Measurements from ENCODE around the gene SHOX.

The SHOX gene

DNA sequence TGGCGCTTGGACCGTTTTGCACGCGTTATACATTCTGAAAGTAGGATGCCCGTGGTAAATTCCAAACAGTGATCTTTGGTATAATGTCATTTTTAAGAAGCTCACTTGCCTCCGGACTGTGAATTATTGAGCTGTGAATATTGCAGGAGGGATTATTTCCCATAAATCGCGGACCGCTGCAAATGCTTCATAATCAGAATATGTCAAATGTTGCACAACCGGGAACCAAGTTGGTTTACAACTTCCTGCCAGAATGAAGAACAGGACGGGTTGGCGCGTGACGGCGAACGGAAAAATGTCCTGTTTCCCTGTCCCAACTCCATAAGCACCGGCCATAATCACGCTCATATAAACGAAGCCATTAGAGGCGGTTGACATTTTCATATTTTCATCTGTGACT lies 67.6 kb downstream of the SHOX start:
- no peaks in the 10 kb centered on the region for H3K4me1 Mint-ChIP-seq
- H3K36me3 Mint-ChIP-seq: no peaks in the 10 kb centered on the region
- no peak overlapping the region for H3K27ac Mint-ChIP-seq
- ATAC-seq: no peak
- H3K9me3 Mint-ChIP-seq: peaks cover 9% of the 10 kb centered on the region
- no peak for DNase-seq (ENCODE audit: low spot score in 2 of 2)
- no peak overlapping the region for H3K4me3 Mint-ChIP-seq

DNA sequence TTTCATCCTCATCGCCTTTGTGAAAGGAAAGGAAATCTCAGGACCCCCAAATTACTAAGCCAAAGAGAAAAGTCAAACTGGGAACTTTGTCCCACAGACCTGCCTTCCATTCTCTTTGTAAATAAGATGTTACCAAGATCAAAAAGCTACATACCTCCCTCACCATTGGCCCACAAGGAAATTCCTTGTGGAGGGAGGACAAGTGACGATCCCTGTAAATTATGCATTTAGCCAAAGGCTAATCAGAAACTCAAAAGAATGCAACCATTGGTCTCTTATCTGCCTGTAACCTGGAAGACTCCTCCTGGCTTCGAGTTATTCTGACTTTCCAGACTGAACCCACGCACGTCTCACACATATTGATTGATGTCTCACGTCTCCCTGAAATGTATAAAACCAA lies 70.3 kb downstream of the SHOX start:
- Mint-ChIP-seq H3K4me1 (no peaks in the 10 kb centered on the region), H3K4me3 (no peak overlapping the region), H3K27ac (no peak overlapping the region), H3K9me3 (peaks cover 13% of the 10 kb centered on the region), H3K36me3 (no peaks in the 10 kb centered on the region)
- ATAC-seq: no peak
- DNase-seq (ENCODE audit: low spot score in 2 of 2): no peak

DNA sequence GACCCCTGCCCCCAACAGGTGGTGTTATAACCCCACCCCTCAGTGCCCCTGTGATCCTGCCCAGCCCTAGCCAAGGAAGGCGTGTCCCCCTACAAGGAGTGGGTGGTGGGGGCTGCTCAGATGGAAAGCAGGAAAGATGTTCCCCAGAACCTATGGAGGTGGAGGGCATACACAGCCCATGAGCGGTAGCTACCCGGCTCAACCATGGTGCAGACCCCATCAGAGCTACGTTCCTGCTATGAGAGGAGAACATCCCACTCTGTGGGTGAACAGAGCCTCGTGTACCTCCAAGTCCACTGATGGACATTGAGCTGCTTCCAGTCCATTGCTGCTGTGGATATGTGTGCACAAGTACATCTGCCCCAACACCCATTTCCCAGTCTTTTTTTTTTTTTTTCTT lies 71.1 kb downstream of the SHOX start:
- Mint-ChIP-seq H3K4me3 (no peak overlapping the region), H3K4me1 (no peaks in the 10 kb centered on the region), H3K27ac (no peak overlapping the region), H3K36me3 (no peaks in the 10 kb centered on the region), H3K9me3 (peaks cover 13% of the 10 kb centered on the region)
- ATAC-seq (no peak), DNase-seq (ENCODE audit: low spot score in 2 of 2) (no peak)

DNA sequence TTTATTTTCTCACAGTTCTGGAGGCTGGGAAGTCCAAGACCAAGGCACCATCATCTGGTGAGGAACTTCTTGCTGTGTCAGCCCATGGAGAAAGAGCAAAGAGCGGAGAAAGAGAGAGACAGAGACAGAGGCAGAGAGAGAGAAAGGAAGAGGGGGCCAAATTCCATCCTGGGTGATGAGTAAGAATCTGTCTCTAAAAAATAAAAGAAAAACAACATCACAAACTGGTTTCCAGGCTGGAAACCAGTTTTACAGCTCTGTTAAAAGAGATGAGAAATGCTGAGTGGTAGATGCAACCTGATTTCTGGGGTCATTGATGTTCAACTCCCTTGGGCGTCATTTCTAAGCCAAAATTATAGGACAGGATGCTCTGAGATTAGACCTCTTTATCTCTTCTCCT lies 72.9 kb downstream of the SHOX start:
- Mint-ChIP-seq H3K36me3 (no peaks in the 10 kb centered on the region), H3K4me3 (no peak overlapping the region), H3K9me3 (peaks cover 18% of the 10 kb centered on the region), H3K27ac (no peak overlapping the region), H3K4me1 (no peaks in the 10 kb centered on the region)
- DNase-seq (ENCODE audit: low spot score in 2 of 2) (no peak), ATAC-seq (no peak)

DNA sequence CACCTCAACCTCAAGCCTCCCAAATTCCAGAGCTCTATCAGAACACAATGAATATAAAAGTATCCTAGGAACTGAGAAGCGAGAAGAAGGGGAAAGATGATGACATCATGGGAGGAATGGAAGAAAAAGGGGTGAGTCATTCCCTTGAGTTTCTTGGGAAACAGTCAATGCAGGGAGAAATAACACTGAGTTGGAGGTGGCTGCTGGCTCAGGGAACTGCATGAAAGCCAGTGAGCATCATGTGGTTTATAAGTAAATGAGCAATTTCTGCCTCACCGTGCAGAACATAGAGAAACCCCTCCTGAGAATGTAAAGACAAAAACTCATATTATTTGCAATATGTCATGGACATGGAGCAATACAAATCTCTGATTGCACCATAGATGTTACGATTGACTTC lies 73.3 kb downstream of the SHOX start:
- no peak overlapping the region for H3K4me3 Mint-ChIP-seq
- H3K4me1 Mint-ChIP-seq: no peaks in the 10 kb centered on the region
- DNase-seq (ENCODE audit: low spot score in 2 of 2) (no peak), ATAC-seq (no peak)
- H3K27ac Mint-ChIP-seq: no peak overlapping the region
- H3K36me3 Mint-ChIP-seq: no peaks in the 10 kb centered on the region
- H3K9me3 Mint-ChIP-seq: peaks cover 15% of the 10 kb centered on the region

Measured in stimulated activated effector memory CD8-positive, alpha-beta T cell treated with anti-CD3 and anti-CD28 coated beads, Interleukin-12 subunit alpha, Interleukin-12 subunit beta, amount 100 ng/mL, for 72 hours (primary cell).